GM12878 (cell line): ENCODE measurements around the gene MTA3. TPM values are rescaled to one million over a fixed set of nuclear protein-coding genes. Genes with fewer than 3 reads are reported as not detected.
A peak's percentile ranks its signal among the peaks of the same experiment; 100 is the strongest.

Experiments used
- ATAC-seq: fragments of 200-7000 bp; cut with Tn5 transposase; 3 replicates; pipeline ENCODE4 v1.9.1; 2020; ENCODE audit warnings: mild to moderate bottlenecking, moderate library complexity
- BruUV-seq: library from RNA; stranded (reverse); fragments of 400-500 nt; replicated peaks from 2 replicates; lab custom pipeline; 2021; lab: Mats Ljungman, UMichigan
- CTCF ChIA-PET: fragments of 300-600 bp; sonication (Branson Sonifier 250); formaldehyde crosslinking; extraction: SDS; loops from one replicate; lab custom pipeline; 2021; ENCODE audit warnings: inconsistent platforms; lab: Yijun Ruan, JAX
- POLR2A ChIA-PET: fragments of 350-600 bp; formaldehyde crosslinking; extraction: SDS; loops from one replicate; lab custom pipeline; 2021; ENCODE audit warnings: inconsistent platforms; lab: Charles Lee
- RAD21 ChIA-PET: fragments of 300-600 bp; sonication (Branson Sonifier 250); formaldehyde crosslinking; loops from one replicate; lab custom pipeline; 2023; ENCODE audit warnings: antibody characterized with exemption; ENCODE audit not compliant: unreplicated experiment; lab: Charles Lee
- SMC1A ChIA-PET: fragments of 300-600 bp; sonication (Branson Sonifier 250); formaldehyde crosslinking; loops from one replicate; lab custom pipeline; 2023; ENCODE audit not compliant: unreplicated experiment, uncharacterized antibody; lab: Charles Lee
- DNase-seq: peaks from one replicate; pipeline ENCODE4 v3.0.0-alpha.2; 2011; ENCODE audit warnings: low read depth, low spot score
- FAIRE-seq: peaks from 3 replicates; lab custom pipeline; 2011; peaks lifted over from hg19 to GRCh38; lab: Jason Lieb, UNC
- H2AFZ ChIP-seq: 2 replicates; pipeline ENCODE4 v1.6.0; 2011; ENCODE audit warnings: low read depth, low read length, control low read depth; ENCODE audit not compliant: control insufficient read depth
- H3K27ac ChIP-seq: 2 replicates; pipeline ENCODE4 v1.5.1; 2011; ENCODE audit warnings: control low read depth; ENCODE audit not compliant: control insufficient read depth, insufficient read depth
- H3K27me3 ChIP-seq, 2 experiments: replicated peaks in 1 of 2; 2 replicates each; pipeline versions ENCODE4 v1.6.0 to v1.6.1; 2011; ENCODE audit warnings: low read length in 1 of 2; ENCODE audit not compliant: control insufficient read depth in 2 of 2, insufficient read depth in 2 of 2
- H3K36me3 ChIP-seq, 2 experiments: 2 replicates each; pipeline ENCODE4 v1.5.1; 2011; ENCODE audit warnings: low read length in 1 of 2; ENCODE audit not compliant: control insufficient read depth in 2 of 2, insufficient read depth in 2 of 2
- H3K4me1 ChIP-seq: 2 replicates; pipeline ENCODE4 v1.6.1; 2011; ENCODE audit warnings: mild to moderate bottlenecking, low read length, moderate library complexity, mixed read lengths; ENCODE audit not compliant: control insufficient read depth, insufficient read depth
- H3K4me2 ChIP-seq: 2 replicates; pipeline ENCODE4 v1.6.0; 2011; ENCODE audit warnings: control low read depth; ENCODE audit not compliant: control insufficient read depth, insufficient read depth
- H3K4me3 ChIP-seq: fragments of 200-600 bp; sonication (generic); 2 replicates; pipeline ENCODE4 v1.5.1; 2016
- H3K79me2 ChIP-seq: 2 replicates; pipeline ENCODE4 v1.6.0; 2011; ENCODE audit warnings: low read length; ENCODE audit not compliant: control insufficient read depth, insufficient read depth
- H3K9ac ChIP-seq: 2 replicates; pipeline ENCODE4 v1.8.0; 2011; ENCODE audit warnings: low read length, control low read depth, mixed read lengths; ENCODE audit not compliant: control insufficient read depth, insufficient read depth
- H3K9me3 ChIP-seq: replicated peaks from 3 replicates; pipeline ENCODE4 v1.5.1; 2011; ENCODE audit warnings: mild to moderate bottlenecking, low read length; ENCODE audit not compliant: control insufficient read depth, insufficient read depth
- H4K20me1 ChIP-seq: 2 replicates; pipeline ENCODE4 v1.6.0; 2011; ENCODE audit not compliant: control insufficient read depth, insufficient read depth
- ETV6 ChIP-seq, 2 experiments: fragments of 450-650 bp in 1 of 2; IDR thresholded peaks in 1 of 2; conservative IDR thresholded peaks in 1 of 2; 2 replicates each; pipeline ENCODE4 v1.6.1; 2014; ENCODE audit warnings: antibody characterized with exemption in 1 of 2, borderline replicate concordance in 1 of 2, low read depth in 1 of 2, mild to moderate bottlenecking in 1 of 2, moderate library complexity in 1 of 2
- NFIC ChIP-seq: IDR thresholded peaks from 2 replicates; pipeline ENCODE4 v1.6.1; 2012; ENCODE audit warnings: low read depth, mild to moderate bottlenecking, inconsistent platforms, low read length, moderate library complexity
- NFYA ChIP-seq: IDR thresholded peaks from 2 replicates; pipeline ENCODE4 v1.6.1; 2011; ENCODE audit warnings: low read depth, mild to moderate bottlenecking, low read length, improper control_type of control experiment, borderline replicate concordance
- PML ChIP-seq: IDR thresholded peaks from 2 replicates; pipeline ENCODE4 v1.6.1; 2012; ENCODE audit warnings: low read length, inconsistent platforms
- POLR2AphosphoS5 ChIP-seq: IDR thresholded peaks from 2 replicates; pipeline ENCODE4 v1.6.1; 2011; ENCODE audit warnings: mild to moderate bottlenecking, low read length, inconsistent platforms
- RAD21 ChIP-seq: IDR thresholded peaks from 2 replicates; pipeline ENCODE4 v1.6.1; 2011; ENCODE audit warnings: mild to moderate bottlenecking, low read depth, low read length, moderate library complexity; ENCODE audit not compliant: insufficient read depth
- ZBED1 ChIP-seq: IDR thresholded peaks from 2 replicates; pipeline ENCODE4 v1.6.1; 2016; ENCODE audit warnings: borderline replicate concordance
- WGBS: methylation state at CpG from one replicate; pipeline ENCODE4 v1.1.6; 2016; ENCODE audit warnings: low lambda C conversion rate; ENCODE audit not compliant: insufficient replicate concordance, insufficient coverage; ENCODE audit errors: missing lambda C conversion rate; 5-methylcytosine and 5-hydroxymethylcytosine counted together
- in situ Hi-C: fragments of 300-500 bp; cut with MboI; formaldehyde crosslinking; loops from 9 replicates; pipeline ENCODE4 v1.14.3; 2018; ENCODE audit warnings: mixed read lengths
- intact Hi-C: fragments of 100-400 bp; cut with micrococcal nuclease; formaldehyde crosslinking; loops from one replicate; pipeline ENCODE4 v1.14.2; 2022; ENCODE audit not compliant: unreplicated experiment
- polyA plus RNA-seq, 11 experiments: library from polyadenylated mRNA; depleted of rRNA in 4 of 11; unstranded in 6 of 11; stranded (reverse) in 5 of 11; fragments of >200 nt; fragmentation: Nextera tagmentation in 4 of 11; fragmentation: Illumina TruSeq in 1 of 11; extraction: Ambion mirVana in 4 of 11; extraction: Trizol in 1 of 11; gene quantifications; 1 replicate in 1 of 11; 2 replicates in 10 of 11; pipeline versions ENCODE4 v1.2.1 to v1.2.3, GENCODE V29; 2011 to 2016; ENCODE audit warnings: inconsistent platforms in 2 of 11, missing spikeins in 2 of 11, low read depth in 1 of 11
- total RNA-seq, 4 experiments: library from RNA; depleted of rRNA in 3 of 4; stranded (reverse); fragments of >200 nt in 3 of 4; fragmentation: Illumina TruSeq in 1 of 4; extraction: Trizol in 1 of 4; gene quantifications; 2 replicates each; pipeline versions ENCODE4 v1.2.1 to v1.2.3, GENCODE V29; 2013 to 2021
- TF ChIP-seq, protein P1 (sequence below), 3 experiments: IDR thresholded peaks in 2 of 3; conservative IDR thresholded peaks in 1 of 3; 2 replicates each; pipeline ENCODE4 v1.5.1; 2011; ENCODE audit warnings: low read depth in 3 of 3, low read length in 3 of 3, mild to moderate bottlenecking in 3 of 3, control low read depth in 2 of 3, moderate library complexity in 2 of 3, inconsistent platforms in 1 of 3, mixed read lengths in 1 of 3; ENCODE audit not compliant: control insufficient read depth in 2 of 3, insufficient read depth in 1 of 3; ENCODE audit errors: extremely low read depth in 1 of 3

Gene MTA3
- total and polyA plus RNA-seq, 10 of the 15 experiments (the other 5 are each of a cell fraction or from before 2014, with no cell fraction given): 17.6 to 45.5 (median 26.5) TPM

DNA sequence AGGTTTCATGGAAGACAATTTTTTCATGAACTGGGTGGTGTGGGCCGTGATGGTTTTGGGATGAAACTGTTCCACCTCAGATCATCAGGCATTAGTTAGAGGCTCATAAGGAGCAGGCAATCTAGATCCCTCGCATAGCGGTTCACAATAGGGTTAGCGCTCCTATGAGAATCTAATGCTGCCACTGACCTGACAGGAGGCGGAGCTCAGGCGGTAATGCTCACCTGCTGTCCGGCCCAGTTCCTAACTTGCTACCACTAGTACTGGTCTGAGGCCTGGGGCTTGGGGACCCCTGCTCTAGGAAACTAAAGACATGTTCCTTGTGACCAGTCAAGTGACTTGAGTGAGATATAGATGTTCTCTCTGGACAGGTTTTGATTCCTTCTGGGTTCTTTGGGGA is 146.3 kb downstream of the MTA3 start (continued):
- TF ChIP-seq, protein P1, sequence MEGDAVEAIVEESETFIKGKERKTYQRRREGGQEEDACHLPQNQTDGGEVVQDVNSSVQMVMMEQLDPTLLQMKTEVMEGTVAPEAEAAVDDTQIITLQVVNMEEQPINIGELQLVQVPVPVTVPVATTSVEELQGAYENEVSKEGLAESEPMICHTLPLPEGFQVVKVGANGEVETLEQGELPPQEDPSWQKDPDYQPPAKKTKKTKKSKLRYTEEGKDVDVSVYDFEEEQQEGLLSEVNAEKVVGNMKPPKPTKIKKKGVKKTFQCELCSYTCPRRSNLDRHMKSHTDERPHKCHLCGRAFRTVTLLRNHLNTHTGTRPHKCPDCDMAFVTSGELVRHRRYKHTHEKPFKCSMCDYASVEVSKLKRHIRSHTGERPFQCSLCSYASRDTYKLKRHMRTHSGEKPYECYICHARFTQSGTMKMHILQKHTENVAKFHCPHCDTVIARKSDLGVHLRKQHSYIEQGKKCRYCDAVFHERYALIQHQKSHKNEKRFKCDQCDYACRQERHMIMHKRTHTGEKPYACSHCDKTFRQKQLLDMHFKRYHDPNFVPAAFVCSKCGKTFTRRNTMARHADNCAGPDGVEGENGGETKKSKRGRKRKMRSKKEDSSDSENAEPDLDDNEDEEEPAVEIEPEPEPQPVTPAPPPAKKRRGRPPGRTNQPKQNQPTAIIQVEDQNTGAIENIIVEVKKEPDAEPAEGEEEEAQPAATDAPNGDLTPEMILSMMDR (IDR thresholded peaks at IDR 0.05 in 2 of 3, conservative IDR thresholded peaks at IDR 0.05 in 1 of 3; ENCODE audit: control insufficient read depth in 2 of 3, extremely low read depth in 1 of 3, insufficient read depth in 1 of 3, low read depth in 3 of 3, low read length in 3 of 3): no peak
- TF ChIP-seq NFYA: no peak

DNA sequence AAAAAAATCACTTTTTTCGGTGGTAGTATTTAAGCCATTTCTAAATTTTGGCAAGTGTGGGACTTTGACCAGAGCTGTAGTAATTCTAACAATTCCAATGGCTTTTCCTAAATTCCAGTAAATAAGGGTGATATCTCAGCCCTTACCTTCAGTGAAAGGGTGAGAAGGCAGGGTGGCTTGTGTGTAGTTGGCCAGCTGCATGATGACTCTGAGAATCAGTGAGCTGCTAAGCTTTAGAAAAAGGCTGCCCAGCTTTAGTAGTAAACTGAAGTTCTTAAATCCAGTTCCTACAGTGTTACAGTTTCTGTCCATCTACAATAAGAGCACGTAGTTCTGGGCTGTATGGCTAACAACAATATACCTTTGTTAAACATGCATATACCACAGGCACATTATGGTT is 153.5 kb downstream of the MTA3 start:
- DNase-seq: no peak
- ChIA-PET CTCF (interaction anchor here (0.6 to 2.0 kb wide), 11 partner anchors 9 to 130 kb away, joined by 3 to 16 read pairs (median 3); partner anchors contain the start of gene HAAO), SMC1A (interaction anchor here (0.6 to 1.9 kb wide), 13 partner anchors 9 to 850 kb away, joined by 3 to 23 read pairs (median 7); partner anchors contain the start of gene HAAO), POLR2A (interaction anchor here (0.6 to 2.0 kb wide), 6 partner anchors 23 to 122 kb away, joined by 3 to 18 read pairs (median 4); no protein-coding TSS in a partner anchor), RAD21 (interaction anchor here (0.8 to 1.9 kb wide), 12 partner anchors 12 to 122 kb away, joined by 3 to 20 read pairs (median 6); partner anchors contain the start of gene HAAO)
- H3K4me3 ChIP-seq: peak overlapping the region; percentile 10; the same call in 1 of the 2 replicates
- WGBS: 53% methylated on average over 2 of the region's 2 CpGs
- peak; percentile 41 for ATAC-seq
- no TSS peak for BruUV-seq
- H3K36me3 ChIP-seq: peaks cover 0 to 3% of the 10 kb centered on the region in 2 experiments; a peak in 1 of 4 replicates
- H3K27me3 ChIP-seq: no peaks in the 10 kb centered on the region
- TF ChIP-seq RAD21 (no peak), ETV6 (conservative IDR thresholded peaks at IDR 0.05 in 1 of 2, IDR thresholded peaks at IDR 0.05 in 1 of 2; ENCODE audit: borderline replicate concordance in 1 of 2, low read depth in 1 of 2) (no peak), NFIC (no peak), PML (no peak), POLR2AphosphoS5 (no peak), ZBED1 (no peak; the same call in 1 of the 2 replicates)
- peak overlapping the region; percentile 85 for H3K4me2 ChIP-seq
- no peaks in the 10 kb centered on the region for H3K9me3 ChIP-seq
- peaks cover 19% of the 10 kb centered on the region for H3K4me1 ChIP-seq
- in situ Hi-C loops (no loop called here), intact Hi-C loops (loop anchor here (1.0 to 5.0 kb wide), 2 partner anchors 32 to 70 kb away; partner anchors contain the start of gene HAAO)
- peak overlapping the region; percentile 38; the same call in 1 of the 2 replicates for H3K9ac ChIP-seq
- FAIRE-seq: no peak
- H3K79me2 ChIP-seq: no peaks in the 10 kb centered on the region
- no peaks in the 10 kb centered on the region for H4K20me1 ChIP-seq
- peak overlapping the region; percentile 86 for H3K27ac ChIP-seq
- peak overlapping the region; percentile 79 for H2AFZ ChIP-seq
